Sigmoid colon (tissue), 7 donors: ENCODE data around the gene ZSCAN2. TPM values are rescaled to one million over a fixed set of nuclear protein-coding genes. Genes with fewer than 3 reads are reported as not detected.

Source experiments
- DNase-seq: peaks from one replicate; pipeline ENCODE4 v3.0.0-alpha.2; 2019
- H3K27ac ChIP-seq, 4 donors: fragments of 200-600 bp; sonication (generic); one replicate each; pipeline ENCODE4 v1.5.1; 2016 to 2019; ENCODE audit warnings: mild to moderate bottlenecking in 1 of 4
- H3K27me3 ChIP-seq, 3 donors: fragments of 200-600 bp; sonication (generic); one replicate each; pipeline ENCODE4 v1.5.1; 2019; ENCODE audit warnings: mild to moderate bottlenecking in 1 of 3
- H3K36me3 ChIP-seq, 4 donors: fragments of 200-600 bp; sonication (generic); one replicate each; pipeline ENCODE4 v1.5.1; 2016 to 2019
- H3K4me1 ChIP-seq, 4 donors: fragments of 200-600 bp; sonication (generic); one replicate each; pipeline ENCODE4 v1.5.1; 2017 to 2019
- H3K4me3 ChIP-seq, 4 donors: fragments of 200-600 bp; sonication (generic); one replicate each; pipeline ENCODE4 v1.5.1; 2017 to 2019; ENCODE audit warnings: mild to moderate bottlenecking in 2 of 4, moderate library complexity in 1 of 4
- H3K9me3 ChIP-seq, 4 donors: fragments of 200-600 bp in 3 of 4; sonication (generic) in 3 of 4; one replicate each; pipeline versions ENCODE4 v1.5.1 to v1.6.1; 2013 to 2019
- CTCF ChIP-seq, 4 experiments: fragments of 450-650 bp in 3 of 4; fragments of 200-600 bp in 1 of 4; IDR thresholded peaks; one replicate each; pipeline ENCODE4 v1.5.1; 2016 to 2019; ENCODE audit warnings: antibody characterized with exemption in 4 of 4, mild to moderate bottlenecking in 3 of 4, moderate library complexity in 2 of 4
- EP300 ChIP-seq, 4 donors: sonication (generic); formaldehyde crosslinking; IDR thresholded peaks; one replicate each; pipeline ENCODE4 v1.6.1; 2017; ENCODE audit warnings: antibody characterized with exemption in 4 of 4
- POLR2A ChIP-seq, 2 donors: fragments of 450-650 bp; IDR thresholded peaks; one replicate each; pipeline ENCODE4 v1.6.1; 2016; ENCODE audit warnings: antibody characterized with exemption in 2 of 2, mild to moderate bottlenecking in 2 of 2, moderate library complexity in 2 of 2
- POLR2AphosphoS5 ChIP-seq, 4 donors: sonication (generic); formaldehyde crosslinking; IDR thresholded peaks; one replicate each; pipeline ENCODE4 v1.6.1; 2017; ENCODE audit warnings: antibody characterized with exemption in 4 of 4
- WGBS, 2 donors: extraction: QIAGEN DNeasy Blood & Tissue Kit; methylation state at CpG; one replicate each; pipeline ENCODE4 v1.1.7; 2013; 5-methylcytosine and 5-hydroxymethylcytosine counted together
- intact Hi-C: fragments of 100-400 bp; cut with DNase I; formaldehyde crosslinking; loops from one replicate; pipeline ENCODE4 v1.15.1; 2023
- polyA plus RNA-seq, 3 donors: library from polyadenylated mRNA; stranded (reverse); fragments of 200-250 nt; gene quantifications; one replicate each; pipeline ENCODE4 v1.2.3, GENCODE V29; 2013
- total RNA-seq, 4 donors: library from RNA; depleted of rRNA; stranded (reverse); fragments of >200 nt; gene quantifications; one replicate each; pipeline ENCODE4 v1.1.0, GENCODE V29; 2016
- donor health status: healthy with polysubstance abuse.
- donor health status: Bipolar disorder and iron deficiency.
- donor health status: healthy.

ZSCAN2 gene
- total and polyA plus RNA-seq, 7 donors, result 2.4 to 17.0 (median 5.4) TPM

DNA sequence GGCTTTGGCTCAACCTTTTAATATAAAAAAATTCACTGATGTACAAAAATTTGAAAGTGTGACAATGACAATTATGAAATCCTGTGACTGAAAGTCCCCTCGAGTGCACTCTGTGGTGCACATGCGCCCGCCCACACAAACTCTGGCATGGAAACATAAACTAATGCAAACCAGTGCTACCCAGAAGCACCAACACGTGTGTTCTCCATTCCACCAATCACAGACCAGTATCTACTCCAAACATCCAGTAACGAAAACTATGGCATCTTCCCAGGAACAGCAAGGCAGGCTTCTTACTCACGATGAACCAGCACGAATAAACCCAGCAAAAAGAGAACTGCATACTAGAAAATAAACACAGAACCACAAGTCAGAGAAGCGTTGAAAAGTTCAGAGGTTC, 68.9 kb downstream of the ZSCAN2 start:
- 84 to 87% methylated on average over 8 of the region's 8 CpGs for WGBS, 2 donors
- no peaks in the 10 kb centered on the region for H3K27me3 ChIP-seq
- no peak for DNase-seq
- H3K27ac ChIP-seq, result no peak overlapping the region
- peaks cover 0 to 72% (median 10%) of the 10 kb centered on the region in 4 donors for H3K36me3 ChIP-seq
- intact Hi-C loops, result no loop called here
- TF ChIP-seq CTCF (IDR thresholded peaks at IDR 0.05) (no peak), EP300 (IDR thresholded peaks at IDR 0.05) (no peak), POLR2A (IDR thresholded peaks at IDR 0.05) (no peak), POLR2AphosphoS5 (IDR thresholded peaks at IDR 0.05) (no peak)
- no peaks in the 10 kb centered on the region for H3K9me3 ChIP-seq
- no peak overlapping the region for H3K4me3 ChIP-seq
- no peaks in the 10 kb centered on the region for H3K4me1 ChIP-seq

- TF ChIP-seq POLR2AphosphoS5 (IDR thresholded peaks at IDR 0.05) (no peak), CTCF (IDR thresholded peaks at IDR 0.05) (no peak)
- no peaks in the 10 kb centered on the region for H3K9me3 ChIP-seq
- intact Hi-C loops, result no loop called here
- DNase-seq, result no peak
- no peaks in the 10 kb centered on the region for H3K27me3 ChIP-seq
- H3K27ac ChIP-seq, result no peak overlapping the region
- no peak overlapping the region for H3K4me3 ChIP-seq
- H3K36me3 ChIP-seq, result peaks cover 0 to 64% (median 7%) of the 10 kb centered on the region in 4 donors
- H3K4me1 ChIP-seq, result no peaks in the 10 kb centered on the region
Measured at GRCh38 chr15:84671211-84671610, 70.4 kb downstream of the ZSCAN2 start.

Other genes with a start within 250 kb of the ZSCAN2 start
- gene WDR73, start 53.3 kb downstream of the ZSCAN2 start, total RNA-seq, result 10 to 100 TPM; 16.8 to 22.7 (median 19.2) TPM
- 10 to 100 TPM in 2 of 3 donors, 1 to 10 TPM in 1; 6.7 to 18.7 (median 10.8) TPM for gene WDR73, start 53.3 kb downstream of the ZSCAN2 start, polyA plus RNA-seq
- 1 to 10 TPM; 3.0 to 8.9 (median 8.0) TPM for gene NMB, start 57.2 kb downstream of the ZSCAN2 start, total RNA-seq
- 1 to 10 TPM in 2 of 3 donors, under 1 TPM in 1; 0.69 to 8.2 (median 1.2) TPM for gene NMB, start 57.2 kb downstream of the ZSCAN2 start, polyA plus RNA-seq
- 100 to 1,000 TPM in 2 of 4 donors, 10 to 100 TPM in 2; 83.9 to 153 (median 112) TPM for gene SEC11A, start 115.1 kb downstream of the ZSCAN2 start, total RNA-seq
- gene SEC11A, start 115.1 kb downstream of the ZSCAN2 start, polyA plus RNA-seq, result 100 to 1,000 TPM; 152 to 216 (median 166) TPM
- gene ZNF592, start 147.6 kb downstream of the ZSCAN2 start, total RNA-seq, result 10 to 100 TPM; 12.5 to 14.1 (median 13.7) TPM
- 10 to 100 TPM in 1 of 3 donors, 1 to 10 TPM in 2; 6.0 to 20.4 (median 8.1) TPM for gene ZNF592, start 147.6 kb downstream of the ZSCAN2 start, polyA plus RNA-seq
- 10 to 100 TPM in 2 of 4 donors, 1 to 10 TPM in 2; 3.9 to 41.0 (median 14.2) TPM for gene ALPK3, start 216.3 kb downstream of the ZSCAN2 start, total RNA-seq
- gene ALPK3, start 216.3 kb downstream of the ZSCAN2 start, polyA plus RNA-seq, result 1 to 10 TPM in 1 of 3 donors, under 1 TPM in 2; under 0.01 to 2.4 (median under 0.01) TPM